Ovary (tissue), 9 donors: Measurements from ENCODE around the gene TACC2. TPM values are rescaled to one million over a fixed set of nuclear protein-coding genes. Genes with fewer than 3 reads are reported as not detected.

Source experiments
- DNase-seq, 5 donors: peaks; one replicate each; pipeline ENCODE4 v3.0.0-alpha.2; 2019 to 2020
- H3K27ac ChIP-seq, 2 donors: fragments of 200-600 bp; one replicate each; pipeline versions ENCODE4 v1.5.1 to v1.8.0; 2019 to 2022
- H3K27me3 ChIP-seq: fragments of 200-600 bp; one replicate; pipeline ENCODE4 v1.8.0; 2022
- H3K36me3 ChIP-seq: fragments of 200-600 bp; sonication (generic); one replicate; pipeline ENCODE4 v1.5.1; 2019
- H3K4me1 ChIP-seq: one replicate; pipeline ENCODE4 v1.8.1; 2013; ENCODE audit warnings: mild to moderate bottlenecking, moderate library complexity; ENCODE audit not compliant: insufficient read depth
- H3K4me3 ChIP-seq: fragments of 200-600 bp; sonication (generic); one replicate; pipeline ENCODE4 v1.5.1; 2017
- H3K9me3 ChIP-seq, 2 donors: fragments of 200-600 bp in 1 of 2; sonication (generic) in 1 of 2; one replicate each; pipeline versions ENCODE4 v1.5.1 to v1.8.1; 2013 to 2019; ENCODE audit warnings: mild to moderate bottlenecking in 1 of 2, moderate library complexity in 1 of 2
- EP300 ChIP-seq: sonication (generic); formaldehyde crosslinking; IDR thresholded peaks from one replicate; pipeline ENCODE4 v1.6.1; 2017; ENCODE audit warnings: antibody characterized with exemption
- POLR2A ChIP-seq: fragments of 450-650 bp; IDR thresholded peaks from one replicate; pipeline ENCODE4 v1.6.1; 2017; ENCODE audit warnings: antibody characterized with exemption, mild to moderate bottlenecking, moderate library complexity
- WGBS, 3 donors: extraction: QIAGEN DNeasy Blood & Tissue Kit in 1 of 3; methylation state at CpG; one replicate each; pipeline versions ENCODE4 v1.1.5 to v1.1.7; 2013 to 2017; 5-methylcytosine and 5-hydroxymethylcytosine counted together
- intact Hi-C, 4 donors: fragments of 100-400 bp; cut with DNase I; formaldehyde crosslinking; loops; one replicate each; pipeline versions ENCODE4 v1.11.0 to v1.15.1; 2022 to 2023
- polyA plus RNA-seq, 2 donors: library from polyadenylated mRNA; stranded (reverse); fragments of 200-250 nt in 1 of 2; fragments of 350-450 nt in 1 of 2; fragmentation: Illumina TruSeq in 1 of 2; extraction: RNeasy Lipid Tissue Mini Kit (QIAGEN cat#74804) in 1 of 2; gene quantifications; one replicate each; pipeline ENCODE4 v1.2.3, GENCODE V29; 2013 to 2014
- total RNA-seq, 7 donors: library from RNA; depleted of rRNA in 2 of 7; stranded (reverse); fragments of >200 nt in 2 of 7; fragmentation: NEBNext Ultra II Directional in 3 of 7; extraction: Animal tissue kit (Norgen Biotek cat#: 25700) in 3 of 7; gene quantifications; one replicate each; pipeline versions ENCODE4 v1.1.0 to v1.2.4, GENCODE V29; 2016 to 2023
- TF ChIP-seq, protein P1 (sequence below), 3 donors: fragments of 450-650 bp in 2 of 3; fragments of 200-600 bp in 1 of 3; IDR thresholded peaks; one replicate each; pipeline versions ENCODE4 v1.5.1 to v1.8.0; 2016 to 2022; ENCODE audit warnings: antibody characterized with exemption in 3 of 3, mild to moderate bottlenecking in 1 of 3
- donor health status: DM: no; HTN: no; CAD: no; lungs with moderate emphysema.
- donor health status: DM: no; HTN: no; CAD: no.
- donor health status: Bipolar disorder and iron deficiency.
- donor health status: DM: yes; HTN: yes; CAD: no.
- donor health status: DM: no; HTN: no; CAD: no.
- donor health status: DM: yes; HTN: yes; CAD: no.

TACC2 gene
- total and polyA plus RNA-seq, 9 donors = 6.1 to 66.4 (median 14.2) TPM

- no peaks in the 10 kb centered on the region for H3K36me3 ChIP-seq
- no peak for DNase-seq
These were observed 266.7 kb downstream of the TACC2 start for GRCh38 chr10:122255509-122256301.

GRCh38 chr10:122257041-122257440, 268.1 kb downstream of the TACC2 start:
- no peak for DNase-seq
- no peak for TF ChIP-seq POLR2A
- no peak for TF ChIP-seq EP300
- TF ChIP-seq, protein P1, sequence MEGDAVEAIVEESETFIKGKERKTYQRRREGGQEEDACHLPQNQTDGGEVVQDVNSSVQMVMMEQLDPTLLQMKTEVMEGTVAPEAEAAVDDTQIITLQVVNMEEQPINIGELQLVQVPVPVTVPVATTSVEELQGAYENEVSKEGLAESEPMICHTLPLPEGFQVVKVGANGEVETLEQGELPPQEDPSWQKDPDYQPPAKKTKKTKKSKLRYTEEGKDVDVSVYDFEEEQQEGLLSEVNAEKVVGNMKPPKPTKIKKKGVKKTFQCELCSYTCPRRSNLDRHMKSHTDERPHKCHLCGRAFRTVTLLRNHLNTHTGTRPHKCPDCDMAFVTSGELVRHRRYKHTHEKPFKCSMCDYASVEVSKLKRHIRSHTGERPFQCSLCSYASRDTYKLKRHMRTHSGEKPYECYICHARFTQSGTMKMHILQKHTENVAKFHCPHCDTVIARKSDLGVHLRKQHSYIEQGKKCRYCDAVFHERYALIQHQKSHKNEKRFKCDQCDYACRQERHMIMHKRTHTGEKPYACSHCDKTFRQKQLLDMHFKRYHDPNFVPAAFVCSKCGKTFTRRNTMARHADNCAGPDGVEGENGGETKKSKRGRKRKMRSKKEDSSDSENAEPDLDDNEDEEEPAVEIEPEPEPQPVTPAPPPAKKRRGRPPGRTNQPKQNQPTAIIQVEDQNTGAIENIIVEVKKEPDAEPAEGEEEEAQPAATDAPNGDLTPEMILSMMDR (IDR thresholded peaks at IDR 0.05) = no peak
- H3K4me1 ChIP-seq = peaks cover 1% of the 10 kb centered on the region
- H3K27ac ChIP-seq = no peak overlapping the region
- intact Hi-C loops = no loop called here
- WGBS, 3 donors = 65 to 79% (median 75%) methylated on average over 3 of the region's 3 CpGs
- no peaks in the 10 kb centered on the region for H3K27me3 ChIP-seq
- no peak overlapping the region for H3K4me3 ChIP-seq
- no peaks in the 10 kb centered on the region for H3K9me3 ChIP-seq
- no peaks in the 10 kb centered on the region for H3K36me3 ChIP-seq

More at GRCh38 chr10:122255509-122256301, 266.7 kb downstream of the TACC2 start:
- no peak overlapping the region for H3K27ac ChIP-seq
- no peak overlapping the region for H3K4me3 ChIP-seq
- TF ChIP-seq EP300 (no peak), POLR2A (no peak)
- TF ChIP-seq, protein P1 (IDR thresholded peaks at IDR 0.05) = no peak
- intact Hi-C loops = no loop called here
- peaks cover 1% of the 10 kb centered on the region for H3K4me1 ChIP-seq
- H3K9me3 ChIP-seq = no peaks in the 10 kb centered on the region
- 83 to 88% (median 84%) methylated on average over 14 of the region's 14 CpGs for WGBS, 3 donors
- H3K27me3 ChIP-seq = no peaks in the 10 kb centered on the region

GRCh38 chr10:122258136-122259074, 269.4 kb downstream of the TACC2 start:
- Histone ChIP-seq H3K9me3 (no peaks in the 10 kb centered on the region), H3K4me1 (peaks cover 1% of the 10 kb centered on the region), H3K4me3 (no peak overlapping the region), H3K36me3 (no peaks in the 10 kb centered on the region), H3K27me3 (no peaks in the 10 kb centered on the region), H3K27ac (no peak overlapping the region)
- TF ChIP-seq, protein P1 (IDR thresholded peaks at IDR 0.05) = no peak
- TF ChIP-seq POLR2A = no peak
- TF ChIP-seq EP300 = no peak
- intact Hi-C loops = no loop called here
- 60 to 71% (median 63%) methylated on average over 25 of the region's 25 CpGs for WGBS, 3 donors
- no peak for DNase-seq

DNA sequence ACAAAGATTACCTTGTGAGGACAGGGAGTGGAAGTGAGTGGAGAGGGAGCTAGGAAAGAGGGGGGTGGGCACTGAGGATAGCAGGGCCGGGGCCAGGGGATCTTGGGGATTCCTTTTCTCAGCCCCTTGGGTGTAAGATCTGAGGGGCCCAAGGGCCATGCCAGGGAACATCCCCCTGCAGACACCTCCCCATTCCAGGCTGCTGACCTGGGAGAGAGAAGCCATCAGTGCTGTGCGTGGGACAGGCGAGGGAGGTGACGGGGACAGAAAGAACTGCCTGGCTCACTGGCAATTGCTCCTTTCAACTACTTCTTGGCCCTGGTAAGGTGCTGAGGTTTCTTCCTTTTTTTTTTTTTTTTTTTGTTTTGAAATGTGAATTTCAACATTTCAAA, 270.1 kb downstream of the TACC2 start:
- H3K4me1 ChIP-seq = peaks cover 1% of the 10 kb centered on the region
- no peaks in the 10 kb centered on the region for H3K9me3 ChIP-seq
- no peak overlapping the region for H3K4me3 ChIP-seq
- intact Hi-C loops = no loop called here
- no peak overlapping the region for H3K27ac ChIP-seq
- TF ChIP-seq EP300 = no peak
- H3K36me3 ChIP-seq = no peaks in the 10 kb centered on the region
- no peaks in the 10 kb centered on the region for H3K27me3 ChIP-seq
- DNase-seq = no peak
- WGBS, 3 donors = 84 to 88% (median 85%) methylated on average over 4 of the region's 4 CpGs
